ENCODE measurements around the gene FAM98A.

DNA sequence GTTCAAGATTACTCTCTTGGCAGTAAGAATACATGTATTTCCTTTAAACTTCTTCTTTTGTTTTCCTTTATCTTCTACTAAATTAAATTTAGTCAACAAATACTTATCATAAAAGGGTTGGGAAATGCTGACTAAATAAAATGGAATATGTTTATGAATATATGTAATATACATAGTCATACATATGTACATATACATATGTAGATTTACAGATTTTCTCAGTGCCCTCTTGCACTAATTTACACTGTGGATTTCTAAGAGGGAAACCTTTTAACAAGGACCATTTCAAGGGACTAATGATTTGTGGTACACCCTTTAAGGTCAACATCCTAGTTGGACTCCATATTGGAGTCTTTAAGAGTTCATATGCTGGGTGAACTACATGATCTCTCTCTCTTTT is 37.2 kb downstream of the FAM98A start:
- TF ChIP-seq, protein P1, sequence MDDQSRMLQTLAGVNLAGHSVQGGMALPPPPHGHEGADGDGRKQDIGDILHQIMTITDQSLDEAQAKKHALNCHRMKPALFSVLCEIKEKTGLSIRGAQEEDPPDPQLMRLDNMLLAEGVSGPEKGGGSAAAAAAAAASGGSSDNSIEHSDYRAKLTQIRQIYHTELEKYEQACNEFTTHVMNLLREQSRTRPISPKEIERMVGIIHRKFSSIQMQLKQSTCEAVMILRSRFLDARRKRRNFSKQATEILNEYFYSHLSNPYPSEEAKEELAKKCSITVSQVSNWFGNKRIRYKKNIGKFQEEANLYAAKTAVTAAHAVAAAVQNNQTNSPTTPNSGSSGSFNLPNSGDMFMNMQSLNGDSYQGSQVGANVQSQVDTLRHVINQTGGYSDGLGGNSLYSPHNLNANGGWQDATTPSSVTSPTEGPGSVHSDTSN (CRISPR knock-in tag; IDR thresholded peaks at IDR 0.05) = no peak
- TF ChIP-seq TCF7L2 (IDR thresholded peaks at IDR 0.05; ENCODE audit: borderline replicate concordance, low read depth, low read length) = no peak
- TF ChIP-seq, protein P2, sequence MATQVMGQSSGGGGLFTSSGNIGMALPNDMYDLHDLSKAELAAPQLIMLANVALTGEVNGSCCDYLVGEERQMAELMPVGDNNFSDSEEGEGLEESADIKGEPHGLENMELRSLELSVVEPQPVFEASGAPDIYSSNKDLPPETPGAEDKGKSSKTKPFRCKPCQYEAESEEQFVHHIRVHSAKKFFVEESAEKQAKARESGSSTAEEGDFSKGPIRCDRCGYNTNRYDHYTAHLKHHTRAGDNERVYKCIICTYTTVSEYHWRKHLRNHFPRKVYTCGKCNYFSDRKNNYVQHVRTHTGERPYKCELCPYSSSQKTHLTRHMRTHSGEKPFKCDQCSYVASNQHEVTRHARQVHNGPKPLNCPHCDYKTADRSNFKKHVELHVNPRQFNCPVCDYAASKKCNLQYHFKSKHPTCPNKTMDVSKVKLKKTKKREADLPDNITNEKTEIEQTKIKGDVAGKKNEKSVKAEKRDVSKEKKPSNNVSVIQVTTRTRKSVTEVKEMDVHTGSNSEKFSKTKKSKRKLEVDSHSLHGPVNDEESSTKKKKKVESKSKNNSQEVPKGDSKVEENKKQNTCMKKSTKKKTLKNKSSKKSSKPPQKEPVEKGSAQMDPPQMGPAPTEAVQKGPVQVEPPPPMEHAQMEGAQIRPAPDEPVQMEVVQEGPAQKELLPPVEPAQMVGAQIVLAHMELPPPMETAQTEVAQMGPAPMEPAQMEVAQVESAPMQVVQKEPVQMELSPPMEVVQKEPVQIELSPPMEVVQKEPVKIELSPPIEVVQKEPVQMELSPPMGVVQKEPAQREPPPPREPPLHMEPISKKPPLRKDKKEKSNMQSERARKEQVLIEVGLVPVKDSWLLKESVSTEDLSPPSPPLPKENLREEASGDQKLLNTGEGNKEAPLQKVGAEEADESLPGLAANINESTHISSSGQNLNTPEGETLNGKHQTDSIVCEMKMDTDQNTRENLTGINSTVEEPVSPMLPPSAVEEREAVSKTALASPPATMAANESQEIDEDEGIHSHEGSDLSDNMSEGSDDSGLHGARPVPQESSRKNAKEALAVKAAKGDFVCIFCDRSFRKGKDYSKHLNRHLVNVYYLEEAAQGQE (tag by site-specific recombination; IDR thresholded peaks at IDR 0.05) = no peak
